ENCODE measurements around the gene SLC25A23.

Gene SLC25A23

GRCh38 chr19:6393074-6393982, 66.3 kb downstream of the SLC25A23 start, which contains the start of gene GTF2F1:
Gene GTF2F1, minus strand, starts transcription at chr19:6393164. Its CDS starts 169 bp downstream, at chr19:6392995.
- Mint-ChIP-seq H3K4me1 (ENCODE audit: low read depth) (peaks cover 32% of the 10 kb centered on the region), H3K27me3 (no peaks in the 10 kb centered on the region), H3K36me3 (ENCODE audit: low read depth) (peaks cover 45% of the 10 kb centered on the region)

GRCh38 chr19:6392221-6393073, 67.1 kb downstream of the SLC25A23 start:
- Mint-ChIP-seq H3K27ac (peak overlapping the region; percentile 99), H3K36me3 (ENCODE audit: low read depth) (peaks cover 54% of the 10 kb centered on the region), H3K4me3 (peak overlapping the region; percentile 98), H3K4me1 (ENCODE audit: low read depth) (peaks cover 33% of the 10 kb centered on the region), H3K27me3 (no peaks in the 10 kb centered on the region), H3K9me3 (no peaks in the 10 kb centered on the region)
- DNase-seq: no peak

More at GRCh38 chr19:6393074-6393982, 66.3 kb downstream of the SLC25A23 start, which contains the start of gene GTF2F1:
- Mint-ChIP-seq H3K27ac (peak within 1 kb of the TSS; percentile 99), H3K4me3 (peak within 1 kb of the TSS; percentile 98), H3K9me3 (no peaks in the 10 kb centered on the region)
- DNase-seq: peak; percentile 95

Measured in activated T-cell treated with anti-CD3 and anti-CD28 coated beads, Interleukin-2, amount 50 U/mL, for 24 hours (primary cell).